SKM-1 (cell line): ENCODE measurements around the gene TSEN34.
A peak's percentile ranks its signal among the peaks of the same experiment; 100 is the strongest.

ENCODE experiments used
- DNase-seq: peaks from one replicate; lab custom pipeline; 2025; ENCODE audit not compliant: unreplicated experiment; lab: John Stamatoyannopoulos, UW

The TSEN34 gene

DNA sequence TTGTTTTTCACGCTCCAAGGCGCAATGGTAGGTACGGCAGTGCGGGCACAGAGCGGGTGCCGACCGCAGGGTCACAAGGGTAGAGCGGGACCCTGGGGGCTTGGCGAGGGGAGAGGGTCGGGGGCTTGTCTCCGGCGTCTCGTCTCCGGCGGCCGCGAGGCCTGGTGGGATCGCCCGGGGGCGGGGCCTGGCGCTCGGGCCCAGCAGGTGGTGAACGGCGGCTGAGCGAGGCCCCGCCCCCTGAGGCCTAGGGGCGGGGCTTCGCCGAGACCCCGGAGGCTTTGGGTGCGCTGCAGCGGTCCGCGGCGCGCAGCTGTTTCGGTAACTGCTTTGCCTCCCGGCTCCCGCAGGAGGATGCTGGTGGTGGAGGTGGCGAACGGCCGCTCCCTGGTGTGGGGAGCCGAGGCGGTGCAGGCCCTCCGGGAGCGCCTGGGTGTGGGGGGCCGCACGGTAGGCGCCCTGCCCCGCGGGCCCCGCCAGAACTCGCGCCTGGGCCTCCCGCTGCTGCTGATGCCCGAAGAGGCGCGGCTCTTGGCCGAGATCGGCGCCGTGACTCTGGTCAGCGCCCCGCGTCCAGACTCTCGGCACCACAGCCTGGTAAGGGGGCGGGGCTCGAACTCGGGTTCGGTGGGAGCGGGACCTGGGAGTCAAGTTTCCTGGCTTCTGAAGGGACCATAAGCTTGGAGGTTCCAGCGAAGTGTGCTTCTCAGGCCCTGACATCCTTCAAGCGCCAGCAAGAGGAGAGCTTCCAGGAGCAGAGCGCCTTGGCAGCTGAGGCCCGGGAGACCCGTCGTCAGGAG lies at the start of gene TSEN34:
TSS of gene TSEN34 (plus strand) at position 298 of the 800 bp plus-strand sequence. CDS start at position 355, 57 bp downstream.
- peak; percentile 20 for DNase-seq

DNA sequence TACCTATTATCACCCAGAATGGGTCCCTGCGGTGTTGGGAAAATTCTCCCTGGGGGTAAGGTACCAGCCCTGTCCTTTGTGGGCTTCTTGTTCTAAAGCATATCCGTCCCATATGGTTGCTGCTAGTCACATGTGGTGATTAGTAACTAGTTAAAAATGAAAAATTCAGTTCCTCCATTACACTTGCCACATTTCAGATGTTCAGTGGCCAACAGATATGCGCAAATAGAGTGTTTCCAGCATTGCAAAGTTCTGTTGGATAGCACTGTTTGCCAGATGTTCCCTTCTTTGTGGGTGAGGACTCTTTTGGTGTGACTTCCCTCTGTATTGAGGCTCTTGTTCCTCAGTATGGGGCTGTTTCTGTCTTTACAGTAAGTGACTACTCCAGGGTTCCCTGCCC lies 49.8 kb upstream of the TSEN34 start:
- no peak for DNase-seq

DNA sequence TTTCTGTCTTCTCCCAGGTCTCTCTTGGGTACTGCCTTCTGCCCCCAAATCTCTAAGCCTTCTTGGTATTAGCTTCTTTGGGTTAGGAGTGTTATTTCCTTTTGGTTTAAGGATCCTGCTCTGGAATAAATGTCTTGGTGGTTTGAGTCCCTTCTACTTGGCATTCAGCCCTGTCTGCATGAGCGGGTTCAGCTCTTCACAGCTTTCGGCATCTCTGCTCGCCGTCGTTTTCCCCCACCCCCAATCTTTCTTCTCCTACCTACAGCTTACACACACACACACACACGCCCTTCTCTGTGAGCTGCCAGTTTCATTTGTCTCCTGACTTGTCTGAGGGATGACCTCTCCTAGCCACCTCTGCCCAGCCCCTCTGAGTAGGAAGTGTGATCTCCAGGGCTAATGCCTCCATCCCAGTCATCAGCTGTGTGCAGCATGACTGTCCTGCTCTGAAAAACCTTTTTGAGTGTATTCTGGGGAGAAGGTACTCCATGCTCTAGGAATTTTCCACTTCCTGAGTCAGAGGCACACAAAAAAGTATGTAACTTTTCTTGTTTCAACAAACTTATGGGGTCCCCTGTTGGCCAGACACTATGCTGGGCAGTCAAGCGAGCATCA lies 48.8 kb upstream of the TSEN34 start:
- DNase-seq, result no peak

DNA sequence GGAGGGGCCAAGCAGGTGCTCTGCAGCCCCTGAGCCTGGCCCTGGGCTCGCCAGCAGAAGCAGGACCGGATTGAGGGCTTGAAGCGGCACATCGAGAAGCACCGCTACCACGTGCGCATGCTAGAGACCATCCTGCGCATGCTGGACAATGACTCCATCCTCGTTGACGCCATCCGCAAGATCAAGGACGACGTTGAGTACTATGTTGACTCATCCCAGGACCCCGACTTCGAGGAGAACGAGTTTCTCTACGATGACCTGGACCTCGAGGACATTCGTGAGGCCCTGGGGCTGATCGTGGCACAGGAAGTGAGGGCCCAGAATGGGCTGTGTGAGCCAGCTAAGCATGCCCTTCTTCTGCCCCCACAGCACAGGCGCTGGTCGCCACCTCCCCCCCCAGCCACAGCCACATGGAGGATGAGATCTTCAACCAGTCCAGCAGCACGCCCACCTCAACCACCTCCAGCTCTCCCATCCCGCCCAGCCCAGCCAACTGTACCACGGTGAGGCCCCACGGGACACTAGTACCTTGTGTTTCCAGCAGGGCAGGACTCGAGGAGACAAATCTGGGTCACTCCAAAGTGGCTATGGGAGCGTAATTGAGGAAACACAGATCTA lies 45.5 kb upstream of the TSEN34 start:
- DNase-seq, result no peak

DNA sequence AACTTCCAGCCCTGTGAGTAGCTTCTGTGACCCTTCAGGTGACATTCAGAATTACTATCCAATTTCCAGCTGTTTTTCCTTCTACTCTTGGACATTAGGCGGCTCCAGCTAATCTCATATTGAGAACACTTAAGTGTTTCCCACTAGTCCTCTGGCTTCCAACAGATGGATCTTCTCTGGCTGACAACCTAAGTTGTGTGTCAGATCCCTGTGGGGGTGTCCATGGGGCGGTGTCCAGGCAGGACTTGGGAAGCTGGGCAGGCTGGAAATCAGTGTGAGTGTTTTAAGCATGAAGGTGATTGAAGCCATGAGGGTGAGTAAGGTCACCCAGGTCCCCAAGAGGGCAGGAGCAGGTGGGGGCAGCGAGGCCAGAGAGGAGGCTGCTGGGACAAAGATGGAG lies 43.4 kb upstream of the TSEN34 start:
- DNase-seq, result no peak

DNA sequence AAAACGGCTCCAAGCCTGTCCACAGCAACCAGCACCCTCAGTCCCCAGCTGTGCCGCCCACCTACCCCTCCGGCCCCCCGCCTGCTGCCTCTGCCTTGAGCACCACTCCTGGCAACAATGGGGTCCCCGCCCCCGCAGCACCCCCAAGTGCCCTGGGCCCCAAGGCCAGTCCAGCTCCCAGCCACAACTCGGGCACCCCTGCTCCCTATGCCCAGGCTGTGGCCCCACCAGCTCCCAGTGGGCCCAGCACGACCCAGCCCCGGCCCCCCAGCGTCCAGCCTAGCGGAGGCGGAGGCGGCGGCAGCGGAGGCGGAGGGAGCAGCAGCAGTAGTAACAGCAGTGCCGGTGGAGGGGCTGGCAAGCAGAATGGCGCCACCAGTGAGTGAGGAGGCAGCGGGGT lies 43.0 kb upstream of the TSEN34 start:
- no peak for DNase-seq

DNA sequence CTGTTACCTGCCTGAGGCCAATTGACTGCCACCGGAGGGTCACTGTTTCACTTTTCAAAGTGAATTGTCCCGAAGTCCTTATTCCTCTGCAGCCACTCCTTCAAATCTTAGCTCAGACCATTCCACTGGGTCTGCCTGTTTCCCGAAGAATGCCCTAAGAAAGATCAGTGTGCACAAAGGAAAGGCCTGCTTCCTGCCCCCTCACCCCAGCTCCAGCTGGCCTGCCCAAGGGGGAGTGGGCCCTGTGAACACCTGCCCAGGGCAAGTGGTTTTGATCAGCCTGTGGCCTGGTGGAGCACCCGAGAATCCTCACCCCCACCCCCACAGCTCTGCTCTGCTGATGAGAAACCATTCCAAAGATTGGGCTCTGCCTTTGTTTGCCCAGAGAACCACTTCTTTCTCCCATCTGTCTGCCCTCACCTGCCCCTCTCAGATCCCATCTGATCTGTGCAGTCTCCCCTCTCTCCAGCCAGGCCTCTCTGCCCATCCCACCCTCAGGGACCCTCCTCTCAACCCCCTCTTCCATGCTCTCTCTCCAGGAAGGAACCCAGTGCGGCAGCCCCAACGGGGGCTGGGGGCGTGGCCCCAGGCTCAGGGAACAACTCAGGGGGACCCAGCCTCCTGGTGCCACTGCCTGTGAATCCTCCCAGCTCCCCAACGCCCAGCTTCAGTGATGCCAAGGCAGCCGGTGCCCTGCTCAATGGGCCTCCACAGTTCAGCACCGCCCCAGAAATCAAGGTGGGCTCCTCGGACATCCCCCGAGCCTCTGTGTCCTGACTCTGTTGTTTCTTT lies 41.9 kb upstream of the TSEN34 start:
- DNase-seq, result no peak

DNA sequence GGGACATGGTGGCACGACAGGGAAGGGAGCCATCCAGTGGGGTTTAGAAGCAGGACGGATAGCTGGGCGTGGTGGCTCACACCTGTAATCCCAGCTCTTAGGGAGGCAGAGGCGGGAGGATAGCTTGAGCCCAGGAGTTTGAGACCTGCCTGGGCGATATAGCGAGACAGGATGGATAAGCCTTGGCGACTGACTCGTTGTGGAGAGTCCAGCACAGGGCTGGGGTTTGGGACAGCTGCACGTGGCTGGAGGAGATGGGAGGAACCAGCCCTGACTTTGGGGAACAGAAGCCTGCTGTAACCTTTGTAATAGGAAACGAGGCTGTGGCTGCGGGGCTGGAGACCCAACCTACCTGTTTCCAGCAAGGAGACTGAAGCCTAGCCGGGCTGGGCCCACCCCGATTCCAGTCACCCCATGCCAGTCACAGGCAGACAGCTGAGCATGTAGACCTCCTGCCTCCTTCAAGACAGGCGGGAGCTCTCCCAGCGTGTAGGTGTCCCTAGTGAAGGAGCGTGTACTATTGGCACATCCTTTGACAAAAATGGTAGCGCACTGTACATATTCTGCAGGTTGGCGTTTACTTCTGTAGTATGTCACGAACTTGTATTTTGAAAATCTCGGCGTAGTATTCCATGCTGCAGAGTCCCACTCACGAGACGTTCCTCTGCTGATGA lies 39.6 kb upstream of the TSEN34 start:
- no peak for DNase-seq

DNA sequence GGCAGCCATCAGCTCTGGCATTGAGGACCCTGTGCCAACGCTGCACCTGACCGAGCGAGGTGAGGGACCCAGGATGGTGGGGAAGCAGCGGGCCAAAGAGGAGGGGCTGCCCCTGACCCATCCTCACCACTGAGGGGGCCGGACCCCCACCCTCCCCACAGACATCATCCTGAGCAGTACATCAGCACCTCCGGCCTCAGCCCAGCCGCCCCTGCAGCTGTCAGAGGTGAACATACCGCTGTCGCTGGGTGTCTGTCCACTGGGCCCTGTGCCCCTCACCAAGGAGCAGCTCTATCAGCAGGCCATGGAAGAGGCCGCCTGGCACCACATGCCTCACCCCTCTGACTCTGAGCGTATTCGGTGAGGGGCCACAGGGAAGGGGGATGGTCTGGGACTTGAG lies 38.8 kb upstream of the TSEN34 start:
- no peak for DNase-seq

DNA sequence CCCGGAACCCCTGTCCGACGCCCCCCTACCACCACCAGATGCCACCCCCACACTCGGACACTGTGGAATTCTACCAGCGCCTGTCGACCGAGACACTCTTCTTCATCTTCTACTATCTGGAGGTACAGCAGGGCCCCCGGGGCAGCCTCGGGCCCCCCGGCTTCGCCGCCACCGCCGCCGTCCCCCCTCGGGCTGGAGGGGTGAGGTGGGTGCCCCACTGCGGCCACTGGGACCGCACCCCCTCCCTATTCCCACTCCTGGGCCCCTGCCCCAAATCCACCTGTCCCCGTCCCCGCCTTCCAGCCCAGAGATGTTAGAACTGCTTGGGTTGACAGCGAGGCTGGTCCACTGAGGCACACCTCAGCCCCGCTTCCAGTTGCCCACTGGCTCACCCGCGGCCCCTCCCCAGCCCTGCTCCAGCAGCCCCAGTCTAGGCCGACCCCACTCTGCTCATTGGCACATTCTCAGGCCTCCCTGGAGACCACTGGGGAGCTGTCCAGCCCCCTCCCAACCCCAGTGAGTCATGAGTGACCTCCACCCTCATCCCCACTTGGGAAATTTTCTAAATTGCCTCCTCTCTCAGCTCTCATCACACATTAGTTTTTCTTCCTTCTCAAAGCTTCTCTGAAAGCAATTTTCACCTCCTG lies 38.1 kb upstream of the TSEN34 start:
- DNase-seq, result no peak

DNA sequence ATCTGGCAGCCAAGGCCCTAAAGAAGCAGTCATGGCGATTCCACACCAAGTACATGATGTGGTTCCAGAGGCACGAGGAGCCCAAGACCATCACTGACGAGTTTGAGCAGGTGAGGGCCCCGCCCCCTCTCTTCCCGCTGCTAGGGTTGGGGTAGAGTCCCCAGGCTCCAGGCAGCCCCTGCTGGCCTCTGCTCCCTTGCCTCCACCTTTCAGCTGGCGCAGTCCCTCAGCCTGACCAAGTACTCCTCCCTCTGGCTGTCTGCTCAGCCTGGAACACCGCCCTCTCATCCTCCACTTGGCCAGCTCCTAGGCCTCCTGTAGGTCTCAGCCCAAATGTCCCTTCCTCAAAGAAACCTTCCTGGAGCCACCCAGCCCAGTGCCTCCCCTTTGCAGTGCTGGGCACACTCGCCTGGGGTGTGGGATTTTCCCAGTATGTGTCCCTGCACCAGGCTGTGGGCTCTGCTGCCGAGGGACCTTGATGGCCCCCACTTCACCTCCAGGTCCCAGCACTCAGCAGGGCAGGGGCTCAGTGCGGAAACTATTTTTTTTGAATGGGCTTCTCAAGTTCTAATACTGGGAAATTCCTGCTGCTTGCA lies 37.3 kb upstream of the TSEN34 start:
- no peak for DNase-seq

DNA sequence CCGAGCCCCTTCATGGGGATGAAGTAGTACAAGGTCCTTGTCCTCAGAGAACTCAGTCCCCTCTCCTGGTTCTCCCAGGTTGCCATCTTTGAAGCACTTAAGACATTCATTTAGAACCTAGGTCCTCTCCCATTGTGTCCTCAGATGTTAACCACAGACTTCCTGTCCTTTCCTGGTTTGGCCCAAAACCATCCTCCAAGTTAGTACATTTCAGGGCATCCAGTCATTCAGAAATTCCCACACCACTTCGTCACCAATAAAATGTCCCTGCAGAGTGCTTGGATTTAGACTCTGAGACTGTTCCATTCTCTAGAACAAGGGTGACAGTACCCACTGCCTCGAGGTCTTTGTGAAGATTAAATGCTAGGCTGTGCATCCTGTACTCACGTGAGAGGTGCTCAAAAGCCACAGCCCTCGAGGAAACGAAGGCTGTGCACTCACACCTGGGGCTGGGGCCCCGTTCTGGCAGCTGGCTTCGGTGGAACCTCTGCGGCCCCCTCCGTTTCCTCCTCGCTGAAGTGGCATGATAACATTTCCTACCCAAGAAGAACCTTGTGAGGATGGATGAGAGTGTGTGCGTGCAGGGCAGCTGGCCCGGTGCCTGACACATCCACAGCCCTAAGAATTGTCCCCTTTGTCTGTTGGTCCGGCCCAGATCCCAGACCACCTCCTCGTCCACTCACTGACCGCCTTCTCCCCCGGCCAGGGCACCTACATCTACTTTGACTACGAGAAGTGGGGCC lies 36.3 kb upstream of the TSEN34 start:
- DNase-seq, result no peak

DNA sequence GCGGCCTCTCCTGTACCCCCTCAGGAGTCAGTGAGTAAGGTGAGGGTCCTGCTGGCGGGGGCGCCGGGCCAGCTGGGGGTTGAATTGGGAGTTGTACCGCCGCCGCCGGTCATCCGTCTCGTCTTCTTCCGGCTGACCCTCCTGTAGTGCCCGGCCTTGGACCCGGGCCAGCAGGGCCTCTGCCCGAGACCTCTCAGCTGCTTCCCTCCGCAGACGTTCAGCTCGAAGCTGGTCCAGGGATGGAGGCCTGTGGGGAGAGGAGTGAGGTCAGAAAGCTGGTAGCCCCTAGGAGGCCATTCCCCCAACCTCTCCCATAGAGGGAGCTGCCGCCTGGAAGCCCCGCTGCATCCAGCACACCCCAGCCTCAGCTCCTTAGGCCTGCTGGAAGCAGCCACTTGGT lies 35.4 kb upstream of the TSEN34 start:
- no peak for DNase-seq

DNA sequence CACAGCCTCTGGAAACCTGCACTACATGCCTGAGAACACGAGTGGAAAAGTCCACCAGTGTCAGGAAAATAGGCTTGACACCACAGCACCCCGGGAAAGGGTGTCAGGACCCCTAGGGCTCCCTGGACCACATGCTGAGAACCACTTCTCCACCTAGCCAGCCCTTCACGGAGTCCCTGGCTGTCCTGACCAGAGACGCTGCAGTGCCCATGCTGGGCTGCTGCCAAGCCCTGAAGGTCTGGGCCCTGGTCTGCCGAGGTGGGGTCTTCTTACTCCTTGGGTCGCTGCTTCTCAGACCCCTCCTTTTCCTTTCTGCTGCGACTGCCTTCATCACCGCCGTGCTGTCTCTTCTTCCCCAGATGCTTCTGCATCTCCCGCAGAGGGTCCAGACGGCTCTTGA lies 34.6 kb upstream of the TSEN34 start:
- no peak for DNase-seq

DNA sequence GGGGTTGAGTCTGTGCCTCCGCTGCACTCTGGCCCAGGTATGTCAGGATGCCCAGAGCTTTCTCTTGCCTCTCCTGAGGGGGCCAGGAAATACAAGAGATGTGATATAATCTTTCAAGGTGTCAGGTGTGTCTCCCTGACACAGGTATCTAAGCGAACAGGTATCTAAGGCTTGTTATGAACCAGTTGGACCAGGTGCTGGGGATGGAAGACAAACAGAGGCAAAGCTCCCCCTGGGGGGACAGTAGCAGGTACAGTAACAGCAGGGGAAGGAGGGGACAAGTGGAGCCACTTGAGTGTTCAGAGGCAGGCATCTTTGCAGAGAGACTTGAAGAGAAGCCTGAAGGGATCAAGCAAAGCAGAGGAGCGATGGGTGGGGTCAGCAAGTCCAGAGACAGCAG lies 34.2 kb upstream of the TSEN34 start:
- no peak for DNase-seq

DNA sequence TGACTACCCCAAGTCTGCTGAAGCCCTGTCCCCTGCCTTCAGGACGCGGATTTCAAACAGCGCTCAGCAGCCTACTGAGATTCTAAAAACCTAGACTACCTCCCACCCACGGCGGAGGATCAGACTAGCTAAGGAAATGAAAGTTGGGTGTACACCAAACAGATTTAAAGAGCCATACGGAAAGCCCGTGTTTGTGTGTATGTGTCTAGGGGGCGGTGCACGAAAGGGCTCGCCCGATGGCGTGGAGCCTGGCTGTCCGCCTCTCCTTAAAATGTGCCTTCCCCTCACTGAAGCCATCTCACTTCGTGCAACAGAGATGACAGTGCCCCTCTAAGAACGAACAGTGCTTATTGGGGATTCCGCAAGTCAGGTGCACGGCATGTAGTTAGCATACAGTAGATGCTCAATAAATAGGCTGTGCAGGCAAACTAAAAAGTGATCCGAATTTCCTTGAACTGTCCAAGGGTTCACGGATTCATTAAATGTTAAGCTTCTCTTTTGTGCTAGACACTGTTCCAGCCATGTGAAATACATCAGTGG lies 32.2 kb upstream of the TSEN34 start:
- no peak for DNase-seq

DNA sequence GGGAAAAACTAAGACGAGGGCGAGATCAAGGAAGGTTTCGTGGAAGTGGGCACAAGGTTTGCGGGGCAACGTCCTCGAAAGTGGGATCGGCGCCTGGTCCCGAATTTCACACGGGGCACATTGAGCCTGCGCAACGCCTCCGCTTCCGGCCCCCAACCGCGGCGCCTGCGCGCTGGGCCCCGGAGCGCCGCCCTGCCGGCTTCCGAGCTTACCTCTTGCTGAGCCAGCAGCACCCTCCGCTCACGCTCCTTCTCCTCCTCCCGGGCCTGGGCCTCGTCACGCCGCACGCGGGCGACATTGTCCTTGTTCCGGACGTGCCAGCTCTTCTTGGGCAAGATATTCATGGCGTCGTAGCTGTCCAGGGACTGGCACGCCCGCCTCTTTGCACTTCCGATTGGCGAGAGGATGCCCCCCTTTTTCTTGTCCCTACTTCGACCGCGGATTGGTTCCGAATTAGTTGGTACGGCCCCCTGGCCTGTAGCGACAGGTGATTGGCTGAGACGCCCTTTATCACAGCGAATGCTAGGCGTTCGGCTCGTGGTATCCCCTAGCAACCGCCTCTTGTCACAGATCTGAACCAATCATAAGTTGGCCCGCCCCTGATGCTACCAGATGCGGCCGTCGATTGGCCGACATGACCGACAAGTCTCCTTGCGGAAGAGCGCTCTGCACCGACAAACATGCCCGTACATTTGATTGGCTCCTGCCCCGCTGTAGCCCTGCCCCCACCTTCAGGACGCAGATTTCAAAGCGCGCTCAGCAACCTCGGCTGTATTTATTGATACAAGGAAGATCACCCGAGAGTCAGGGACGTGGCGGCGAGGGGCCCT lies 31.5 kb upstream of the TSEN34 start, which contains the start of gene LENG1:
TSS of gene LENG1 (minus strand) at position 370 of the 830 bp plus-strand sequence. CDS start at position 344, 26 bp downstream.
- DNase-seq, result peak; percentile 88

DNA sequence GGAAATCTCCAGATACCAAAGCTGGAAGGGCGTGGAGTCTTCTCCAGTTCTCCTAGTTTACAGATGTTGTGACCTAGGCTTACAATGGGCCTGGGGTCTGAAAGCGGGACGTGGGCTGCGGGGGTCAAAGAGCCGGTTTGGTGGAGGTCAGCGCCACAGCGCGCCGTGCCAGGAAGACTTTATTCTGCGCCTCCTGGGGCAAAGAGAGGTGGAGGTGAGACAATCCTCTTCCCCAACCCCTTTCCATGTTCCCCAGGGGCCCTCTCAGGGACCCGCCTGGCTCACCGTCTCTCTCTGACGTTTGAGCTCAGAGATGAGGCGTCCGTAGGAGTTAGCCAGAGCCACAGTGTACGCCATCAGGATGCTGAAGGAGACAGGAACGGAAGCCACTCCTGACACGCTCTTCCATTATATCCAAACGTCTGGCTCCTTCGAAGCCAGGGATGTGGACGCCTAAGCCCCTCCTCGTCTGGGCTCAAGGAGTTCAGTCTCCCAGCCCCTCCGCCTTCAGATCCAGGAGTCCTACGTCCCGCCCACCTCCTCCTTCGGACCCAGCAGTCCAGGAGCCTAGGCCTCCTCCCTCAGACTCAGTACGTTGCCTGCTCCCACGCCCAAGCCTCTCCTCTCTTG lies 30.8 kb upstream of the TSEN34 start:
- no peak for DNase-seq
